PC-3 (cell line): Measurements from ENCODE around the gene FYN. TPM values are rescaled to one million over a fixed set of nuclear protein-coding genes. Genes with fewer than 3 reads are reported as not detected.
"Not testable (repeated sequence)": the region's sequence is repeated elsewhere in the genome, so short reads cannot be mapped to it uniquely, and the experiment has no call there.

Experiments
- ATAC-seq: fragments of 200-7000 bp; cut with Tn5 transposase; 2 replicates; pipeline ENCODE4 v1.9.1; 2020; ENCODE audit warnings: mild to moderate bottlenecking, moderate library complexity
- BruUV-seq: library from RNA; stranded (reverse); fragments of 400-500 nt; replicated peaks from 2 replicates; lab custom pipeline; 2021; lab: Mats Ljungman, UMichigan
- CTCF ChIA-PET: fragments of 300-600 bp; sonication (Branson Sonifier 250); formaldehyde crosslinking; loops from one replicate; lab custom pipeline; 2022; ENCODE audit warnings: antibody characterized with exemption; lab: Charles Lee
- POLR2A ChIA-PET: fragments of 300-600 bp; sonication (Branson Sonifier 250); formaldehyde crosslinking; loops from one replicate; lab custom pipeline; 2022; ENCODE audit warnings: antibody characterized with exemption; ENCODE audit not compliant: unreplicated experiment; lab: Charles Lee
- DNase-seq: peaks from one replicate; pipeline ENCODE4 v3.0.0-alpha.2; 2015
- H2AFZ ChIP-seq: fragments of 300-600 bp; sonication (generic); 2 replicates; pipeline ENCODE4 v1.6.0; 2016; ENCODE audit warnings: antibody characterized with exemption, low read length
- H3F3A ChIP-seq: fragments of 300-600 bp; sonication (generic); one replicate; pipeline ENCODE4 v1.6.0; 2017; ENCODE audit warnings: antibody characterized with exemption, low read length, control low read depth, mild to moderate bottlenecking; ENCODE audit not compliant: unreplicated experiment
- H3K27ac ChIP-seq: fragments of 300-600 bp; sonication (generic); 2 replicates; pipeline ENCODE4 v1.5.1; 2016; ENCODE audit warnings: mild to moderate bottlenecking, low read length
- H3K27me3 ChIP-seq: fragments of 300-600 bp; sonication (generic); 2 replicates; pipeline ENCODE4 v1.6.1; 2016; ENCODE audit warnings: low read length, mixed read lengths
- H3K36me3 ChIP-seq: fragments of 300-600 bp; sonication (generic); 2 replicates; pipeline ENCODE4 v1.6.1; 2016; ENCODE audit warnings: low read depth, mixed run types, low read length, mixed read lengths
- H3K4me1 ChIP-seq: fragments of 300-600 bp; sonication (generic); 2 replicates; pipeline ENCODE4 v1.5.1; 2016; ENCODE audit warnings: low read length; ENCODE audit not compliant: insufficient read depth
- H3K4me2 ChIP-seq: fragments of 300-600 bp; sonication (generic); 2 replicates; pipeline ENCODE4 v1.6.0; 2016; ENCODE audit warnings: low read length
- H3K4me3 ChIP-seq: fragments of 300-600 bp; sonication (generic); 2 replicates; pipeline ENCODE4 v1.5.1; 2016; ENCODE audit warnings: mild to moderate bottlenecking, low read length, mixed read lengths
- H3K79me2 ChIP-seq: fragments of 300-600 bp; sonication (generic); 2 replicates; pipeline ENCODE4 v1.6.1; 2017; ENCODE audit warnings: low read length, mixed read lengths
- H3K9ac ChIP-seq: fragments of 300-600 bp; sonication (generic); 2 replicates; pipeline ENCODE4 v1.6.0; 2016; ENCODE audit warnings: mild to moderate bottlenecking, low read length
- H3K9me2 ChIP-seq: fragments of 300-600 bp; sonication (generic); replicated peaks from 2 replicates; pipeline ENCODE4 v1.6.1; 2016; ENCODE audit warnings: mixed run types, low read length, mixed read lengths
- H3K9me3 ChIP-seq: fragments of 300-600 bp; sonication (generic); 2 replicates; pipeline ENCODE4 v1.6.1; 2016; ENCODE audit warnings: low read length, mixed read lengths
- H4K20me1 ChIP-seq: fragments of 300-600 bp; sonication (generic); 2 replicates; pipeline ENCODE4 v1.6.1; 2016; ENCODE audit warnings: low read length, mixed read lengths
- EZH2 ChIP-seq: fragments of 300-600 bp; sonication (generic); IDR thresholded peaks from one replicate; pipeline ENCODE4 v1.6.1; 2017; ENCODE audit warnings: antibody characterized with exemption, mild to moderate bottlenecking, low read length; ENCODE audit not compliant: unreplicated experiment
- EZH2phosphoT487 ChIP-seq: fragments of 300-600 bp; sonication (generic); IDR thresholded peaks from 2 replicates; pipeline ENCODE4 v1.6.1; 2018; ENCODE audit warnings: mild to moderate bottlenecking, antibody characterized with exemption, low read length, borderline replicate concordance
- intact Hi-C: fragments of 100-400 bp; cut with micrococcal nuclease; formaldehyde crosslinking; loops from 2 replicates; pipeline ENCODE4 v1.9.0; 2023
- total RNA-seq: library from RNA; depleted of rRNA; stranded (reverse); fragments of >200 nt; gene quantifications from 2 replicates; pipeline ENCODE4 v1.2.3, GENCODE V29; 2014
- TF ChIP-seq, protein P1 (sequence below): fragments of 300-600 bp; sonication (generic); conservative IDR thresholded peaks from 2 replicates; pipeline ENCODE4 v1.5.1; 2017; ENCODE audit warnings: antibody characterized with exemption, low read depth, mild to moderate bottlenecking, low read length

FYN gene
- total RNA-seq, 1 experiment from 2014 or later = 27.6 TPM

DNA sequence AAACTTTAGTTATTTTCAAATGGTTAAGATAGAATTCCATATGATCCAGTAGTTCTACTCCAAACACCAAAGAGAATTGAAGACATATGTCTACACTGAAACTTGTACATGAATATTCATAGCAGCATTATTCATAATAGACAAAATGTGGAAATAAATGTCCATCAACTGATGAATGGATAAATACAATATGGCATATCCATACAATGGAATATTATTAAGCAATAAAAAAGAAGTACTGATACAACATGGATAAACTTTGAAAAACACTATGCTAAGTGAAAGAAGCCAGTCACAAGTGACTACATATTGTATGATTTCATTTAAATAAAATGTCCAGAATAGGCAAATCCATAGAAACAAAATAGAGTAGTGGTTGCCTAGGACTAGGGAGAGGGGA lies 234.0 kb downstream of the FYN start:
- POLR2A ChIA-PET = no interaction called here
- no peak for TF ChIP-seq EZH2phosphoT487
- no peak for TF ChIP-seq EZH2
- TF ChIP-seq, protein P1, sequence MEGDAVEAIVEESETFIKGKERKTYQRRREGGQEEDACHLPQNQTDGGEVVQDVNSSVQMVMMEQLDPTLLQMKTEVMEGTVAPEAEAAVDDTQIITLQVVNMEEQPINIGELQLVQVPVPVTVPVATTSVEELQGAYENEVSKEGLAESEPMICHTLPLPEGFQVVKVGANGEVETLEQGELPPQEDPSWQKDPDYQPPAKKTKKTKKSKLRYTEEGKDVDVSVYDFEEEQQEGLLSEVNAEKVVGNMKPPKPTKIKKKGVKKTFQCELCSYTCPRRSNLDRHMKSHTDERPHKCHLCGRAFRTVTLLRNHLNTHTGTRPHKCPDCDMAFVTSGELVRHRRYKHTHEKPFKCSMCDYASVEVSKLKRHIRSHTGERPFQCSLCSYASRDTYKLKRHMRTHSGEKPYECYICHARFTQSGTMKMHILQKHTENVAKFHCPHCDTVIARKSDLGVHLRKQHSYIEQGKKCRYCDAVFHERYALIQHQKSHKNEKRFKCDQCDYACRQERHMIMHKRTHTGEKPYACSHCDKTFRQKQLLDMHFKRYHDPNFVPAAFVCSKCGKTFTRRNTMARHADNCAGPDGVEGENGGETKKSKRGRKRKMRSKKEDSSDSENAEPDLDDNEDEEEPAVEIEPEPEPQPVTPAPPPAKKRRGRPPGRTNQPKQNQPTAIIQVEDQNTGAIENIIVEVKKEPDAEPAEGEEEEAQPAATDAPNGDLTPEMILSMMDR = no peak
- no peaks in the 10 kb centered on the region for H3F3A ChIP-seq
- no peak overlapping the region for H3K4me2 ChIP-seq
- no peak overlapping the region for H3K9ac ChIP-seq
- ATAC-seq = no peak
- no peak for DNase-seq
- H3K4me1 ChIP-seq = no peaks in the 10 kb centered on the region
- no peak overlapping the region for H2AFZ ChIP-seq
- no TSS peak for BruUV-seq
- CTCF ChIA-PET = no interaction called here
- H3K9me3 ChIP-seq = no peaks in the 10 kb centered on the region
- H3K4me3 ChIP-seq = no peak overlapping the region
- intact Hi-C loops = no loop called here
- H3K27ac ChIP-seq = no peak overlapping the region
- H4K20me1 ChIP-seq = no peaks in the 10 kb centered on the region
- no peaks in the 10 kb centered on the region for H3K79me2 ChIP-seq
- no peaks in the 10 kb centered on the region for H3K9me2 ChIP-seq
- no peaks in the 10 kb centered on the region for H3K36me3 ChIP-seq
- H3K27me3 ChIP-seq = no peaks in the 10 kb centered on the region

DNA sequence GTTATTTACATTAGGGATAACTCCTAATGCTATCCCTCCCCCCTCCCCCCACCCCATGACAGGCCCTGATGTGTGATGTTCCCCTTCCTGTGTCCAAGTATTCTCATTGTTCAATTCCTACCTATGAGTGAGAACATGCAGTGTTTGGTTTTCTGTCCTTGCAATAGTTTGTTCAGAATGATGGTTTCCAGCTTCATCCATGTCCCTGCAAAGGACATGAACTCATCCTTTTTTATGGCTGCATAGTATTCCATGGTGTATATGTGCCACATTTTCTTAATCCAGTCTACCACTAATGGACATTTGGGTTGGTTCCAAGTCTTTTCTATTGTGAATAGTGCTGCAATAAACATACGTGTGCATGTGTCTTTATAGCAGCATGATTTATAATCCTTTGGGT lies 238.3 kb downstream of the FYN start:
- H3K36me3 ChIP-seq, POLR2A ChIA-PET, ATAC-seq, H3K9me2 ChIP-seq, H2AFZ ChIP-seq, intact Hi-C loops, H4K20me1 ChIP-seq, H3K4me1 ChIP-seq, H3K27ac ChIP-seq, H3K9me3 ChIP-seq, H3K9ac ChIP-seq, H3K27me3 ChIP-seq, H3K79me2 ChIP-seq, DNase-seq, H3K4me3 ChIP-seq, H3K4me2 ChIP-seq, H3F3A ChIP-seq, CTCF ChIA-PET, BruUV-seq: not testable (repeated sequence)

DNA sequence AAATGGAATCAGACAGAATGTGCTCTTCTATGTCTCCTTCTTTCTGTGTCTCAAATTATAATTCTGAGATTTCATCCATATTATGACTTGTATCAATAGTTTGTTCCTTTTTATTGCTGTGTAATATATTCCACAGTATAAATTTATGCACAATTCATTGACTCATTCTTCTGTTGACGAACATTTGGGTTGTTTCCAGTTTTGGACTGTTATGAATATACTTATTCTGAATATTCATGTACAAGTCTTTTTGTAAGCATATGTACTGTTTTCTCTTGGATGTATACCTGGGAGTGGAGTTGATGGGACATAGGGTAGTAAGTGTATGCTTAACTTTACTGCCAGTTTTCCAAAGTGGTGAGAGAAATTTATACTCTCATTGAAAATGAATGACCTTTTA lies 239.4 kb downstream of the FYN start:
- ATAC-seq = no peak
- ChIA-PET CTCF (no interaction called here), POLR2A (no interaction called here)
- Histone ChIP-seq H2AFZ (no peak overlapping the region), H3K36me3 (no peaks in the 10 kb centered on the region), H3K27ac (no peak overlapping the region), H3K9me3 (no peaks in the 10 kb centered on the region), H3K4me2 (no peak overlapping the region), H4K20me1 (no peaks in the 10 kb centered on the region), H3K79me2 (no peaks in the 10 kb centered on the region), H3K4me1 (no peaks in the 10 kb centered on the region), H3K9me2 (no peaks in the 10 kb centered on the region), H3K9ac (no peak overlapping the region), H3K27me3 (no peaks in the 10 kb centered on the region), H3F3A (no peaks in the 10 kb centered on the region), H3K4me3 (no peak overlapping the region)
- BruUV-seq = no TSS peak
- peak; percentile 17 for DNase-seq
- intact Hi-C loops = no loop called here
- no peak for TF ChIP-seq EZH2phosphoT487
- TF ChIP-seq, protein P1 = no peak
- TF ChIP-seq EZH2 = no peak
